ENCODE measurements around the gene KASH5. TPM values are rescaled to one million over a fixed set of nuclear protein-coding genes. Genes with fewer than 3 reads are reported as not detected.

KASH5 gene
- total and polyA plus RNA-seq, 2 of the 4 experiments (the other 2 are of a cell fraction) = not detected

DNA sequence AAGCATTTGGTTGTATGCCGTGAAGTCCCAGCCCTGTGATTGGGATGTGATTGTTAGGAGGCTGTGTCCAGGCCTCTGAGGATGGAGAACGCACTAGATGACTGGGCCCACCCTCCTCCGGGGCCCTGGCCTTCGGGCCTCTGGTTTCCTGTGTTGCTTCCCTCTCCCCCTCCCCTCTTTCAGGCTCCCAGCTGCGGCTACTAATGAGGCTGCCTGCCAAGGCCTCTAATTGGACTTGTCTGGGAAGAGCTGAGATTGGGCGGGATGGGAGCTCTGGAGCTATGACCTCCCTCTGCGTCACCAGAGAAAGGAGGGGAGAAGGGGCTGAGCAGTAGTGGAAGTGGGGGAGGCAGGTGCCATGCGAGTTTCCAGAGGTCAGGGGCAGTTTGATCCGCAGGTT is 25.3 kb downstream of the KASH5 start:
- Histone ChIP-seq H3K9me3 (ENCODE audit: control insufficient read depth, insufficient read depth, low read length) (no peaks in the 10 kb centered on the region), H3K9ac (ENCODE audit: low read depth, low read length) (no peak overlapping the region), H2BK15ac (ENCODE audit: low read depth, low read length) (no peak overlapping the region), H4K20me1 (ENCODE audit: insufficient read depth, low read length) (no peaks in the 10 kb centered on the region), H2AK9ac (replicated peaks; ENCODE audit: low read depth, low read length, poor library complexity) (no peak overlapping the region), H3K56ac (ENCODE audit: extremely low read depth, insufficient read depth, low read length) (no peak overlapping the region), H2AK5ac (ENCODE audit: low read depth, low read length) (no peak overlapping the region), H3K4me2 (ENCODE audit: low read depth, low read length) (no peak overlapping the region), H3K4me1 (ENCODE audit: control insufficient read depth, insufficient read depth, low read length) (no peaks in the 10 kb centered on the region), H4K91ac (ENCODE audit: insufficient read depth, low read depth, low read length) (no peak overlapping the region), H2BK120ac (ENCODE audit: low read depth, low read length) (no peak overlapping the region), H3K4ac (ENCODE audit: low read depth, low read length) (no peak overlapping the region), H3K23ac (ENCODE audit: low read depth, low read length) (peak overlapping the region; percentile 24; the same call in 1 of the 2 replicates), H3K27me3 (ENCODE audit: control insufficient read depth, insufficient read depth, low read length) (peaks cover 61% of the 10 kb centered on the region), H4K8ac (ENCODE audit: low read depth in 2 of 2, low read length in 2 of 2) (no peak overlapping the region), H3K27ac (ENCODE audit: insufficient read depth, low read length) (no peak overlapping the region), H3K14ac (replicated peaks; ENCODE audit: low read depth, low read length) (no peak overlapping the region), H3K36me3 (ENCODE audit: control insufficient read depth, insufficient read depth, low read length) (no peaks in the 10 kb centered on the region), H3K79me1 (ENCODE audit: low read depth in 1 of 2, low read length in 2 of 2) (no peaks in the 10 kb centered on the region), H2AFZ (replicated peaks; ENCODE audit: low read length, poor library complexity) (no peak overlapping the region), H2BK20ac (ENCODE audit: low read depth, low read length) (no peak overlapping the region), H2BK5ac (ENCODE audit: low read depth, low read length, poor library complexity, severe bottlenecking) (no peak overlapping the region), H3K18ac (ENCODE audit: low read depth, low read length) (no peak overlapping the region), H3K9me1 (ENCODE audit: insufficient read depth, low read length) (no peaks in the 10 kb centered on the region), H4K5ac (ENCODE audit: low read depth, low read length) (no peak overlapping the region), H3K4me3 (ENCODE audit: insufficient read depth, low read depth, low read length) (no peak overlapping the region)
- CTCF ChIA-PET = no interaction called here
- in situ Hi-C loops (cut with MboI; ENCODE audit: low sequenced_read_pairs) (no loop called here), intact Hi-C loops (cut with micrococcal nuclease) (no loop called here), dilution Hi-C loops (cut with HindIII; ENCODE audit: low sequenced_read_pairs, unreplicated experiment) (no loop called here)
- WGBS, 2 experiments (ENCODE audit: extremely low coverage in 2 of 2, insufficient read length in 1 of 2) = 60% methylated on average over 4 of the region's 9 CpGs; no CpG with 5 or more reads in 1 of the 2 experiments
- POLR2A ChIA-PET (ENCODE audit: unreplicated experiment) = no interaction called here
- TF ChIP-seq RCOR1 (IDR thresholded peaks at IDR 0.05; ENCODE audit: insufficient replicate concordance, low read length) = no peak
- TF ChIP-seq CHD1 (IDR thresholded peaks at IDR 0.05; ENCODE audit: low read depth, low read length) = no peak
- TF ChIP-seq FOS (IDR thresholded peaks at IDR 0.05; ENCODE audit: low read depth, low read length) = no peak
- no peak for TF ChIP-seq MAZ (IDR thresholded peaks at IDR 0.05; ENCODE audit: borderline replicate concordance, low read depth, low read length)
- ATAC-seq (ENCODE audit: low read depth) (peak; percentile 37; the same call in 1 of the 2 replicates), DNase-seq (peak; percentile 31)
- no TSS peak for BruUV-seq (replicated peaks)

Measured in IMR-90 (cell line).